ENCODE results near the gene BCS1L. TPM values are rescaled to one million over a fixed set of nuclear protein-coding genes. Genes with fewer than 3 reads are reported as not detected.

BCS1L gene
- total RNA-seq, 1 experiment from 2014 or later: 39.1 TPM

DNA sequence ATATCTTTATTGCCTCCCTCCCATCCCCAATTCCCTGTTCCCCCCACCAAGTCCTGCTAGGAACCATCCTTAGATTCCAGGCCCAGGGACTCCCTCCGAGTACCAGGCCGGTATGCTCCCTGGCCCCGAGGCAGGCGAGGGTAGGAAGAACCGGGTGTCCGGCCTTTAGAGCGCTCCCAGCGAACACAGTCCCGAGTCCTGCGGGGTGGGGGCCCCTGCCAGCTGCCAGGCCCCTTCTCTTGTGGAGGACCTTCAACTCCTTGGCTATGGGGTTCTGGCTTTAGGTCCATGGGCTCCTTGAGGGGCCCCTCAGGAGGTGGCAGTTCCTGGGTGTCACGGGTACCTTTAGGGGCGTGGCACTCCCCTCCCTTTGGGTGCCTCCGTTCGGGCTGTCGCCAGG lies 4.4 kb downstream of the BCS1L start:
- no peak overlapping the region for H2BK12ac ChIP-seq (ENCODE audit: insufficient read length, low read depth, low read length)
- H2BK120ac ChIP-seq (ENCODE audit: low read depth, low read length, poor library complexity, severe bottlenecking): no peak overlapping the region
- no CpG with 5 or more reads among the region's 15 CpGs for WGBS (ENCODE audit: extremely low coverage, insufficient read length, low lambda C conversion rate)
- H3K27me3 ChIP-seq (ENCODE audit: insufficient read depth, low read length): no peaks in the 10 kb centered on the region
- H3K27ac Mint-ChIP-seq: no peak overlapping the region
- H4K8ac ChIP-seq (replicated peaks; ENCODE audit: insufficient read length, low read depth, low read length): no peak overlapping the region
- DNase-seq: no peak
- no peak overlapping the region for H3K4ac ChIP-seq (ENCODE audit: low read depth, low read length)
- no peak overlapping the region for H3K9ac ChIP-seq (ENCODE audit: extremely low read depth, insufficient read length, low read length)
- H3K9me3 Mint-ChIP-seq: no peaks in the 10 kb centered on the region
- H3K27me3 Mint-ChIP-seq (ENCODE audit: low read depth): no peaks in the 10 kb centered on the region
- no peak overlapping the region for H3K18ac ChIP-seq (ENCODE audit: insufficient read length, low read depth, low read length)
- H3K9me3 ChIP-seq (ENCODE audit: control insufficient read depth, low read depth, low read length): no peaks in the 10 kb centered on the region
- no peak overlapping the region for H3T11ph ChIP-seq (ENCODE audit: low read length)
- peaks cover 7 to 9% of the 10 kb centered on the region in 2 experiments for H3K4me1 Mint-ChIP-seq
- no peak overlapping the region for H4K91ac ChIP-seq (ENCODE audit: insufficient read length, low read depth, low read length)
- H2BK20ac ChIP-seq (ENCODE audit: low read depth, low read length, poor library complexity, severe bottlenecking): no peak overlapping the region
- H3K56ac ChIP-seq (ENCODE audit: insufficient read length, low read depth, low read length): no peak overlapping the region
- H2AK5ac ChIP-seq (ENCODE audit: insufficient read length, low read length): no peak overlapping the region
- no peak overlapping the region for H2BK5ac ChIP-seq (ENCODE audit: insufficient read length, low read length)
- H3K4me3 Mint-ChIP-seq: no peak overlapping the region
- H2BK15ac ChIP-seq (ENCODE audit: low read depth, low read length): no peak overlapping the region
- no peak overlapping the region for H2AFZ ChIP-seq (ENCODE audit: low read length)
- TF ChIP-seq, protein P1, sequence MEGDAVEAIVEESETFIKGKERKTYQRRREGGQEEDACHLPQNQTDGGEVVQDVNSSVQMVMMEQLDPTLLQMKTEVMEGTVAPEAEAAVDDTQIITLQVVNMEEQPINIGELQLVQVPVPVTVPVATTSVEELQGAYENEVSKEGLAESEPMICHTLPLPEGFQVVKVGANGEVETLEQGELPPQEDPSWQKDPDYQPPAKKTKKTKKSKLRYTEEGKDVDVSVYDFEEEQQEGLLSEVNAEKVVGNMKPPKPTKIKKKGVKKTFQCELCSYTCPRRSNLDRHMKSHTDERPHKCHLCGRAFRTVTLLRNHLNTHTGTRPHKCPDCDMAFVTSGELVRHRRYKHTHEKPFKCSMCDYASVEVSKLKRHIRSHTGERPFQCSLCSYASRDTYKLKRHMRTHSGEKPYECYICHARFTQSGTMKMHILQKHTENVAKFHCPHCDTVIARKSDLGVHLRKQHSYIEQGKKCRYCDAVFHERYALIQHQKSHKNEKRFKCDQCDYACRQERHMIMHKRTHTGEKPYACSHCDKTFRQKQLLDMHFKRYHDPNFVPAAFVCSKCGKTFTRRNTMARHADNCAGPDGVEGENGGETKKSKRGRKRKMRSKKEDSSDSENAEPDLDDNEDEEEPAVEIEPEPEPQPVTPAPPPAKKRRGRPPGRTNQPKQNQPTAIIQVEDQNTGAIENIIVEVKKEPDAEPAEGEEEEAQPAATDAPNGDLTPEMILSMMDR (conservative IDR thresholded peaks at IDR 0.05): no peak
- H3K23ac ChIP-seq (ENCODE audit: insufficient read length, low read depth, low read length): no peak overlapping the region
- no peak overlapping the region for H3K4me2 ChIP-seq (ENCODE audit: insufficient read depth, insufficient read length, low read length)
- no peak overlapping the region for H3K27ac ChIP-seq (ENCODE audit: insufficient read length, low read depth, low read length)
- peaks cover 8% of the 10 kb centered on the region for H3K23me2 ChIP-seq (ENCODE audit: insufficient read length, low read depth, low read length, poor library complexity, severe bottlenecking)
- no peaks in the 10 kb centered on the region for H3K79me2 ChIP-seq (ENCODE audit: insufficient read depth, low read length)
- H3K79me1 ChIP-seq (ENCODE audit: insufficient read depth, low read depth, low read length, poor library complexity, severe bottlenecking): no peaks in the 10 kb centered on the region
- H3K36me3 Mint-ChIP-seq (ENCODE audit: insufficient read depth in 1 of 3, low read depth in 3 of 3): peaks cover 33 to 62% (median 58%) of the 10 kb centered on the region in 3 experiments
- H4K5ac ChIP-seq (ENCODE audit: insufficient read length, low read depth, low read length): no peak overlapping the region
- H3K14ac ChIP-seq (ENCODE audit: insufficient read depth, low read length): no peak overlapping the region
- no peaks in the 10 kb centered on the region for H4K20me1 ChIP-seq (ENCODE audit: control insufficient read depth, insufficient read depth, insufficient read length)
- peaks cover 2% of the 10 kb centered on the region; the same call in 1 of the 2 replicates for H3K4me1 ChIP-seq (ENCODE audit: insufficient read depth, low read length)
